NOMO-1 treated with dmso at 0.1 percent for 144 hours (cell line): ENCODE measurements around the gene GLMN.

ENCODE experiments used
- DNase-seq: peaks from one replicate; lab custom pipeline; 2025; ENCODE audit not compliant: unreplicated experiment; lab: John Stamatoyannopoulos, UW

Gene GLMN

DNA sequence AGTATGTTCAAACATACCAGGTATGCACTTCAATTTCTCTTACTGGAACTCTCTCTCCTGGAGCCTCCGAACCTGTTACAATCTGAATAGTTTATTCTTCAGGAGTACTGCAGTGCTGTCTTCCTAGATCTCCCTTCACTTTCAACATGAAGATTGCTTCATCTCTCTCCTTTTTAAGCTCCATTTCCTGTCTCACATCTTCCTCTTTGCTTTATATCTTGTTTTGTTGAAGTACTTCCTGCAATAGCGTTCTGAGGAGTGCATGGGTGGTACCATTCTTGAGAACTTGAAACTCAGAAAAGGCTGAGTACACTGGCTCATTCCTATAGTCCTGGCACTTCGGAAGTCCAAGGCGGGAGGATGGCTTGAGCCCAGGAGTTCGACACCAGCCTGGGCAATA, 96.8 kb downstream of the GLMN start:
- DNase-seq = peak; percentile 84
